HCT116 (cell line): ENCODE data around the gene NFKBIA. TPM values are rescaled to one million over a fixed set of nuclear protein-coding genes. Genes with fewer than 3 reads are reported as not detected.

Source experiments
- ATAC-seq: fragments of 200-7000 bp; cut with Tn5 transposase; 2 replicates; pipeline ENCODE4 v1.9.1; 2020; ENCODE audit warnings: mild to moderate bottlenecking, moderate library complexity
- BruUV-seq: library from RNA; stranded (reverse); fragments of 400-500 nt; replicated peaks from 2 replicates; lab custom pipeline; 2021; lab: Mats Ljungman, UMichigan
- CTCF ChIA-PET: fragments of 300-600 bp; sonication (Branson Sonifier 250); formaldehyde crosslinking; loops from one replicate; lab custom pipeline; 2021; ENCODE audit warnings: antibody characterized with exemption; lab: Charles Lee
- POLR2A ChIA-PET: fragments of 300-600, 350-600 bp; sonication (Branson Sonifier 250); formaldehyde crosslinking; loops from one replicate; lab custom pipeline; 2021; ENCODE audit warnings: antibody characterized with exemption; lab: Charles Lee
- RAD21 ChIA-PET, 2 experiments: fragments of 300-600 bp; sonication (Branson Sonifier 250); formaldehyde crosslinking; loops; one replicate each; lab custom pipeline; 2023; ENCODE audit warnings: low total read pairs in 2 of 2; ENCODE audit not compliant: uncharacterized antibody in 2 of 2, unreplicated experiment in 2 of 2, low non-redundant PET in 1 of 2; lab: Charles Lee
- DNase-seq: peaks from one replicate; pipeline ENCODE4 v3.0.0-alpha.2; 2010; ENCODE audit warnings: low read depth, low spot score
- H2AFZ ChIP-seq: fragments of 200-600 bp; shearing (Covaris generic), sonication (generic); 2 replicates; pipeline ENCODE4 v1.6.1; 2017; ENCODE audit warnings: low read depth, mixed run types, mixed read lengths, antibody characterized with exemption, low read length; ENCODE audit not compliant: poor library complexity, severe bottlenecking
- H3K27ac ChIP-seq: 2 replicates; pipeline ENCODE4 v1.5.1; 2012; ENCODE audit warnings: low read depth, low read length
- H3K27me3 ChIP-seq: fragments of 200-600 bp; sonication (generic); 2 replicates; pipeline ENCODE4 v1.6.1; 2016; ENCODE audit warnings: mixed run types, low read length, mixed read lengths; ENCODE audit not compliant: insufficient read depth
- H3K36me3 ChIP-seq, 2 experiments: fragments of 200-500 bp in 1 of 2; fragments of 200-600 bp in 1 of 2; sonication (Bioruptor generic) in 1 of 2; sonication (generic) in 1 of 2; 2 replicates each; pipeline versions ENCODE4 v1.5.1 to v1.6.1; 2014 to 2016; ENCODE audit warnings: low read length in 2 of 2, inconsistent platforms in 1 of 2, mixed read lengths in 1 of 2, mixed run types in 1 of 2; ENCODE audit not compliant: insufficient read depth in 2 of 2, control insufficient read depth in 1 of 2
- H3K4me1 ChIP-seq, 2 experiments: fragments of 200-600 bp in 1 of 2; sonication (generic) in 1 of 2; 2 replicates each; pipeline versions ENCODE4 v1.5.1 to v1.6.1; 2012 to 2017; ENCODE audit warnings: low read length in 2 of 2, inconsistent platforms in 1 of 2, mild to moderate bottlenecking in 1 of 2, mixed read lengths in 1 of 2, mixed run types in 1 of 2, moderate library complexity in 1 of 2; ENCODE audit not compliant: insufficient read depth in 2 of 2, control insufficient read depth in 1 of 2
- H3K4me2 ChIP-seq: fragments of 200-600 bp; sonication (generic); 2 replicates; pipeline ENCODE4 v1.6.1; 2017; ENCODE audit warnings: mixed run types, low read length, mixed read lengths
- H3K4me3 ChIP-seq, 2 experiments: fragments of 200-600 bp in 1 of 2; sonication (generic) in 1 of 2; replicated peaks in 1 of 2; 2 replicates each; pipeline ENCODE4 v1.5.1; 2011 to 2016; ENCODE audit warnings: low read length in 2 of 2, control low read depth in 1 of 2, low read depth in 1 of 2, mild to moderate bottlenecking in 1 of 2, mixed read lengths in 1 of 2, mixed run types in 1 of 2
- H3K79me2 ChIP-seq: fragments of 200-600 bp; sonication (generic); 2 replicates; pipeline ENCODE4 v1.6.1; 2017; ENCODE audit warnings: mild to moderate bottlenecking, mixed run types, low read length, moderate library complexity, mixed read lengths; ENCODE audit not compliant: insufficient read depth
- H3K9ac ChIP-seq: fragments of 200-600 bp; sonication (generic); 2 replicates; pipeline ENCODE4 v1.6.1; 2016; ENCODE audit warnings: low read length, mixed read lengths
- H3K9me2 ChIP-seq: fragments of 200-600 bp; sonication (generic), shearing (Covaris generic); 2 replicates; pipeline ENCODE4 v1.6.1; 2017; ENCODE audit warnings: mixed run types, mild to moderate bottlenecking, moderate library complexity; ENCODE audit not compliant: insufficient read depth
- H3K9me3 ChIP-seq, 2 experiments: fragments of 200-500 bp in 1 of 2; fragments of 200-600 bp in 1 of 2; sonication (Bioruptor generic) in 1 of 2; sonication (generic) in 1 of 2; 2 replicates each; pipeline ENCODE4 v1.6.1; 2014 to 2017; ENCODE audit warnings: low read length in 2 of 2, mixed read lengths in 2 of 2, inconsistent platforms in 1 of 2, low read depth in 1 of 2, mild to moderate bottlenecking in 1 of 2, mixed run types in 1 of 2, moderate library complexity in 1 of 2; ENCODE audit not compliant: control insufficient read depth in 1 of 2, insufficient read depth in 1 of 2
- H4K20me1 ChIP-seq: fragments of 200-600 bp; sonication (generic), shearing (Covaris generic); 2 replicates; pipeline ENCODE4 v1.6.1; 2017; ENCODE audit warnings: mixed run types, mild to moderate bottlenecking, moderate library complexity; ENCODE audit not compliant: insufficient read depth
- ATF3 ChIP-seq: IDR thresholded peaks from 2 replicates; pipeline ENCODE4 v1.6.1; 2012
- CBX3 ChIP-seq: IDR thresholded peaks from 2 replicates; pipeline ENCODE4 v1.6.1; 2012; ENCODE audit warnings: low read depth
- CTCF ChIP-seq, 3 experiments: fragments of 200-600 bp in 1 of 3; sonication (generic) in 1 of 3; IDR thresholded peaks in 2 of 3; conservative IDR thresholded peaks in 1 of 3; 2 replicates each; pipeline ENCODE4 v1.5.1; 2012 to 2017; ENCODE audit warnings: low read depth in 2 of 3, low read length in 2 of 3, antibody characterized with exemption in 1 of 3, borderline replicate concordance in 1 of 3, control low read depth in 1 of 3, mild to moderate bottlenecking in 1 of 3, mixed read lengths in 1 of 3, mixed run types in 1 of 3, moderate library complexity in 1 of 3; ENCODE audit not compliant: insufficient read depth in 1 of 3
- EGR1 ChIP-seq: IDR thresholded peaks from 2 replicates; pipeline ENCODE4 v1.6.1; 2012; ENCODE audit warnings: low read depth
- ELF1 ChIP-seq: IDR thresholded peaks from 2 replicates; pipeline ENCODE4 v1.6.1; 2012; ENCODE audit warnings: low read depth, borderline replicate concordance
- EZH2 ChIP-seq: fragments of 200-600 bp; sonication (generic); IDR thresholded peaks from 2 replicates; pipeline ENCODE4 v1.6.1; 2017; ENCODE audit warnings: antibody characterized with exemption, mixed run types
- EZH2phosphoT487 ChIP-seq: fragments of 200-600 bp; IDR thresholded peaks from 2 replicates; pipeline ENCODE4 v1.6.1; 2018; ENCODE audit warnings: antibody characterized with exemption, borderline replicate concordance
- FOSL1 ChIP-seq: IDR thresholded peaks from 2 replicates; pipeline ENCODE4 v1.6.1; 2012; ENCODE audit warnings: low read depth
- JUND ChIP-seq: IDR thresholded peaks from 2 replicates; pipeline ENCODE4 v1.6.1; 2012
- MAX ChIP-seq: IDR thresholded peaks from 2 replicates; pipeline ENCODE4 v1.6.1; 2012
- POLR2A ChIP-seq: IDR thresholded peaks from 2 replicates; pipeline ENCODE4 v1.7.0; 2011; ENCODE audit warnings: borderline replicate concordance; ENCODE audit not compliant: insufficient read depth, insufficient read length; ENCODE audit errors: extremely low read depth
- REST ChIP-seq: IDR thresholded peaks from 2 replicates; pipeline ENCODE4 v1.6.1; 2012; ENCODE audit warnings: low read depth
- ZBTB33 ChIP-seq: IDR thresholded peaks from 2 replicates; pipeline ENCODE4 v1.6.1; 2011; ENCODE audit warnings: mild to moderate bottlenecking, low read length, moderate library complexity; ENCODE audit not compliant: insufficient replicate concordance; ENCODE audit errors: extremely low read depth
- ZFX ChIP-seq: fragments of 450-650 bp; IDR thresholded peaks from 2 replicates; pipeline ENCODE4 v1.6.1; 2017
- ZNF274 ChIP-seq: fragments of 200-500 bp; sonication (Bioruptor generic); IDR thresholded peaks from 2 replicates; pipeline ENCODE4 v1.6.1; 2014; ENCODE audit warnings: mild to moderate bottlenecking, low read depth, low read length, inconsistent platforms
- intact Hi-C: fragments of 100-400 bp; cut with micrococcal nuclease; formaldehyde crosslinking; loops from 2 replicates; pipeline ENCODE4 v1.10.0; 2022
- total RNA-seq: library from RNA; stranded (reverse); gene quantifications from one replicate; pipeline ENCODE4 v1.2.1, GENCODE V29; 2021; ENCODE audit not compliant: unreplicated experiment

NFKBIA gene
- total RNA-seq, 1 experiment from 2014 or later = 42.6 TPM

- ChIA-PET RAD21 (no interaction called here), POLR2A (no interaction called here), CTCF (no interaction called here)
- Histone ChIP-seq H3K79me2 (no peaks in the 10 kb centered on the region), H3K27me3 (no peaks in the 10 kb centered on the region), H3K9ac (no peak overlapping the region), H3K9me2 (no peaks in the 10 kb centered on the region), H3K36me3 (no peaks in the 10 kb centered on the region), H3K4me2 (no peak overlapping the region), H2AFZ (no peak overlapping the region), H3K4me3 (no peak overlapping the region), H4K20me1 (no peaks in the 10 kb centered on the region), H3K9me3 (no peaks in the 10 kb centered on the region), H3K27ac (no peak overlapping the region), H3K4me1 (no peaks in the 10 kb centered on the region; a peak in 1 of 4 replicates)
- no peak for ATAC-seq
- no TSS peak for BruUV-seq
- TF ChIP-seq ZBTB33 (no peak), EGR1 (no peak), ATF3 (no peak), ZNF274 (no peak), ZFX (no peak), ELF1 (no peak), REST (no peak), JUND (no peak), MAX (no peak), EZH2 (no peak), POLR2A (no peak), EZH2phosphoT487 (no peak), CBX3 (no peak), FOSL1 (no peak), CTCF (IDR thresholded peaks at IDR 0.05 in 2 of 3, conservative IDR thresholded peaks at IDR 0.05 in 1 of 3; ENCODE audit: borderline replicate concordance in 1 of 3, insufficient read depth in 1 of 3, low read depth in 2 of 3, low read length in 2 of 3) (no peak)
- no peak for DNase-seq
- intact Hi-C loops = loop anchor here (5.0 kb wide), 1 partner anchor 394 kb away; no protein-coding TSS in a partner anchor
Observed at GRCh38 chr14:35423621-35424020, 19.1 kb upstream of the NFKBIA start.
